HG03457 (cell line): ENCODE data around the gene MRPS5.

ENCODE experiments used
- ATAC-seq: cut with Tn5 transposase; IDR thresholded peaks from one replicate; pipeline ENCODE4 v1.9.1; 2021; ENCODE audit warnings: moderate number of reproducible peaks; ENCODE audit not compliant: unreplicated experiment

MRPS5 gene

DNA sequence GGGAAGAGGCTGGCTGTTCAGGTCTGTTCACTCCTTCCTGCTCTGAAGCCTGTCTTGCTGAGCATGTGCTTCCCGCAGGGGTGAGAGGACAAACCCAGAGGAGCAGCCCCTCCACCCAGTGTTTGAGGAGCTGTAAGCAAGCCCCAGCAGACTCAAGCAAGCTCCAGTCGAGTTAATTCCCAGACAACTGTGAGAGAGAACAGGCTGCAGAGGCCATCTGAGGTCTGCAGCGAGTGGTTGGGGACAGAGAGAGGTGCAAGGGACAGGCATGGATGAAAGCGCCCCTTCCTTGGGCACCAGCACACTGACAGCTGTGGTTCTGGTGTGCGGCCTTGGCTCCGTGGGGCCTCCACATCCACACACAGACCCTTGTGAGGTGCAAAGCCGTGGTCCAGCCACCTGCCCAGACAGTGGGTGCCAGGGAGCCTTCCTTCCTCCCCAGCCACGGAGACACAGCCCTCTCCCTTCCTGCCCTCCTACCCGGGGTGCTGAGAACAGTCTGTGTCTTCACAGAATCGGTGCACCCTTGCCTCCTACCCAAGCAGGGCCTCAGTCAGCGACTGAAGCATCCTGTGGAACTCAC lies 59.9 kb downstream of the MRPS5 start:
- ATAC-seq = no peak

DNA sequence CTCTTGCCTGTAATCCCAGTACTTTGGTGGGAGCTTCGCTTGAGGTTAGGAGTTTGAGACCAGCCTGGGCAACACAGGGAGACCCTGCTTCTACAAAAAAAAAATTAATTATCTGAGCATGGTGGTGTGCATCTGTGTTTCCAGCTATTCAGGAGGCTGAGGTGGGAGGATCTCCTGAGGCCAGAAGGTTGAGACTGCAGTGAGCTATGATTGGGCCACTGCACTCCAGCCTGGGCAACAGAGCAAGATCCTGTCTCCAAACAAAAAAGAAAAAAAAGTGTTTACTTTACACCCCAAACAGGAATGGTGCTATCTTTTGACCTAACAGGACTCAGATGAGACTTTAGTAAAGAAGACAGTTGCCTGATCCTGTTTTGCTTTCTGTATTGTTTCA lies 60.5 kb downstream of the MRPS5 start:
- no peak for ATAC-seq

DNA sequence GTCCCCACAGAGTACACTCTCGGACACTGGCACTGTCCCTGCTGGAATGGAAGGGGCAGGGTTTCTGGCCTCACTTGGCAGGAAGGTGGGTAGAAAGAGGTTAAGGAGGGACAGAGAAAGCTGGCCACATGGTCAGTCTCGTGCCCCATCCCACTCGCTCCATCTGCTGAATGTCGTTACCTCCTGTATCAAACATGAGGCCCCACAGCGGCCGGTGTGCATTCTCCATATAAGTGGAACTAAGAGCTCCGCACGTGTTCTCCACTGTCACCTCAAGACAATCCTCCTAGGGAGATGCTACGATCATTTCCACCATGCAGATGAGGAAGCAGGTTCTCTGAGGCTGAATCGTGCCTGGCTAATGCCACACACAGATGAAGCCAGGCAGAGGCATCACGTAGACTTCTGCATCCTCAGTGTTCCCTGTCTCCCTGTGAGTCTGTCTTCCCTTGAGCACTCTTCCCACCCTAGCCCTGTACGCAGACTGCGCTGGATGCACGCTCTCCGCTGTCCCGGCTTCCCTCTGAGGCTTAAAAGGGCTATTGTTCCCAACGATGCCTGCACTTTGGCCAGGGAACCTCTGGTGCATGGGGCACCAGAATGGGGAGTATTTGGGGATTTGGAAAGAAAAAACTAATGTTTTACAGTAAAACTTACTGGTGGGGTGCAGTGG lies 61.0 kb downstream of the MRPS5 start:
- ATAC-seq = no peak

DNA sequence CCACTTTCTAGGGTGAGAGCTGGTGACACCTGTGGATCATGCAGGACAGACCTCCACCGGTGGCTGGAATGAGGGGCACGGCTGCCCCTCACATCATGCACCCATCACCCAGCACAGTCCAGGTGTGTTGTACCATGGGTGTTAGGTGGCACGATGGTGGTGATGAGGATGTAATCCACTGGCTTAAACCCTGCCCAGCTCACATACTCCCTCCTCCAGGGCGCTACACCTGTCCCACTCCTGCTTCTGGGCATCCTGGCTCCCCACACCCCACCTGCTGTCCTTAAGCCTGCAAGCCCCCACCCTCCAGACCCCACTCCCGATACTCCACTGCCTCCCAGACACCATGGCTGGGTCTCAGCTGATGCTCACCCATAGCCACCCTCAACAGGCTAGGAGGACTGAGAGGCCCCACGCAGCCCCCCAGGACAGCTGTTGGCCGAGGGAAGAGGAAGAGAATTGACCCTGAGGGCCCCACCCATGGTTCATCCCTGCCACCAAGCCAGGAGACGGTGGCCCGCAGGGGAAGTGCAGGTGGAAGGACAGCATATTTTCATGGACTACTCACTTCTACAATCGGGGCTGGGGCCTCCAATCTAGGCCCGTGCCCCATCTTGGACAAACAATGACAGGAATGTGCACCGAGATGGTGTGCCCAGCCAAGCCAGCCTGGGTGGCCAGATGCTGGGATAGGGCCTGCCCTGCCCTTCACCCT lies 61.8 kb downstream of the MRPS5 start:
- no peak for ATAC-seq

DNA sequence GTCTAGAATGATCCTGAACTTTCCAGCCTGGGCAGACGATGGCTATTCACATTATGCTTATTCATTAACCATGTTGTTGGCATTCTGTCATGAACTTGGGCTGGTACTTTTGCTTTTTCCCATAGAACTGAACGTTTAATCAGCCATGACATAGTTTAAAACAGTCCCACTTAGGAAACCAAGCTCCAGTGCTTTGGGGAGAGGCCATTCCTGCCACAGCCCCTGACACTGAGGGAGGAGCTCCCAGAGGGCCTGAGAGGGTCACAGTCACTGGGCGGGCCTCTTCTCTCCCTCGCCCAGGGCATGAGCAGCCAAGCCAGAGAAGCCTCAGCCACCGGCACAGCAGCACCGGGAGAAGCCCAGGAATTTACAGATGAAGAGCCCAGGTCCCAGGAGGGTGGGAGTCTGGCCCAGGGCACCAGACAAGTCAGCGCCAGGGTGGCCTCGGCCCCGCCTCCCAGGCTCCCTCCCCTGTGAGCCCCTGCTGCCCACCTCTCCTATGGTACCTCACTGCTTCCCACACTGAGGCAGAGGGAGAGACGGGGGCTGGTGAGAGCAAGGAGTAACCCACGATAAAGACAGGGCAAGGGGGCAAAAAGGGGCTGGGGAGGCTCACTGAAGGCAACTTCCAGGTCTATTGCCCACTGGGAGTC lies 62.5 kb downstream of the MRPS5 start:
- ATAC-seq = no peak

DNA sequence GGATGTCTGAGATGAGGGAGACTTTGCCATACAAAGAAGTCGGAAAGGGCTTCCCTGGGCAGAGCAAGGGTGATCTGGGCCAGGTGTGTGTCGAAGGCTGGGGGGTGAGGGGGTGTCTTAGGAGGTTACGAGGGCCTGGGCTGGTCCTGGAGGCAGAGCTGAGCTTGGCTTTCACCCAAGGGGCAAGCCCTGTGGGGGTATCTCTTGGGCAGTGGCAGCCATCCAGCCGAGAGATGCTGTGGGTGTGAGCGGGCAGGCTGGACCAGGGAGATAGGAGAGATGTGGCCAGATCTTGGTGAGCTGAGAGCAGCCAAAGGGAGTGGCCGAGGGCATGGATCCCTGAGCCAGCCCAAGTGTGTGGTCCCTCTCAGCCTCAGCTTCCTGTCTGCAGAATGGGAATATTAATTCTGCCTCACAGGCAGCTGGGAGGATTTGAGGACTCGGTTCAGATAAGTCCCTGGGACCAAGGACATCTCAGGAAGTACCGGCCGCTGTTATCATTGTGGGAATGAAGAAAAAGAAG lies 63.1 kb downstream of the MRPS5 start:
- ATAC-seq = no peak

DNA sequence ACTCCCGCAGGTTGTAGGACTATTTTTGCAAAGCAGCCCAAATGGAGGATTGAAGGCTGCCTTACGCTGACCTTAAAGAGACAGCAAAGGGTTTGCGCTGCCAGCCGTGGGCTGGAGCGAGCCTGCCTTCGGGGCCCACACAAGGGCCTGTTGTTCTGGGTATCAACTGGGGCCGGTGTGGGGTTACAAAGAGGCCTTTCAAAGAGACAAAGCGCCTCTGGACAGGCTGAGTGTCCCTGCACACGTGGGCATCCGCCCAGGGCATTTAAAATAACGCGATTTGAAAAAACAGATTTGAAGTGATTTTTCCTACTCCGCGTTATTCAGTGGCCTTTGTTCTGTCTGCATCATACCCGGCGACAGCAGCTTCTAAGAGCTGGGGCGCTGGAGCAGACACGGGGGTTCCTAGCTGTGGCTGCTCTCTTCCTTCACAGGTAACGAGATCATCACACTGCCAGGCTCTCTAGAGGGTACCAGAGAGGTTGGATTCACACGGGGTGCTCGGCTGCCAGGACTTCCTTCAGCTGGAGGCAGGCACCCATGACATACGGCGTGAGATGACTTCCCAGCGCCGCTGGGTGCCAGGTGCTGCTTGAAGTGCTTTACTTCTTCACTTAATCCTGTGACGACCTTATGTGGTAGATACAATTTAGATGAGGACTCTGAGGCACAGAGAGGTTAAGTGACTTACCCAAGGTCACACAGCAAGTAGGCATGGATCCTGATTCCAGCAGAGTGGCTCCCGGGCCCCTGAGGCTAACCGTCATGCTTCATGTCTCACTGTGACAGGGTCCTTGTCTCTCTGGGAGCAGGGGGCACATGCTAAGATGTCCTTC lies 63.9 kb downstream of the MRPS5 start:
- no peak for ATAC-seq

DNA sequence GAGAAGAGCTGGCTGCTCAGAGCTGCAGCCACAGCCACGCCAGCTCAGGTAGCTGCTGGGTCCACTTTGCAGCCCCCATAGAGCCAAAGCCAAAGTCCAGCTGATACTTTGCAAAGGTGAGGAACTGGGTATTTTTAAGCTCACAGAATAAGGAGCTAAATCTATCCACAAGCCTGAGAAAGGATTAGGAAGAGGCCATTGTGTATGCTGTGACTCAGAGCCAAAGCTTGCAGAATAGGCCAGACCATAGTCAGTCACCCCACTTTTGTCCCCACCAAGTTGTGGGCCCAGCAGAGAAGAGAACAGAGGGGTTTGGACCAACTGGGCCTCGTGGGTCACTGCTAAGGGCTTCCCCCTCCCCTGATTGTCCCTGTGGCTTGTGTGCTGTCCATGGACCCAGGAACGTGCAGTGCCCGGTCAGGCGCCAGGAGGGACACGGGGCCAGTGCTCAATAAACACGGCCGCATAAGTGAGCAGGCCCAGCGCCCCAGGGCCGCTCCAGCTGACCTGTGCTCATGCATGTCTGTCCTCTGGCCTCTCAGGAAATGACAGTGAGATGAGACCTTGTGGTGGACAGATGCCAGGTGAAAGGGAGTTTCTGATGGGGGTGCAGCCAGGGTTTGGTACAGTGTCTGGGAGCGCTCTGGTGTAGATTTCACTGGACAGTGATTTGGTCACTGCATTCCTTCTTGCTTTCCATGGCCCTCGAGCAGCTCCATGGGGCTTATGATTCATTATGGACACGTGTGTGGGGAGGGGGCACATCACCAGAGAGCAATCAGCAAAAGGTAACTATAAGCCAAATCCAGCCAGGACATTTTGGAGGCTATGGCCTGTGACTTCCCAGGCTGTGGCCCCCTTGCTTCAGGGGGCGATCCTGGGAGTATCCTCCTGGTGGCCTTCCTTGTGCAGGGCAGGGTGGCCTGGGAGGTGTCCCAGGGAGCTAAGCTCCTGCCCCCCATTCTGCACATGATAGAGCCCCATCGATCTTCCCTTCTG lies 64.8 kb downstream of the MRPS5 start:
- ATAC-seq = no peak

DNA sequence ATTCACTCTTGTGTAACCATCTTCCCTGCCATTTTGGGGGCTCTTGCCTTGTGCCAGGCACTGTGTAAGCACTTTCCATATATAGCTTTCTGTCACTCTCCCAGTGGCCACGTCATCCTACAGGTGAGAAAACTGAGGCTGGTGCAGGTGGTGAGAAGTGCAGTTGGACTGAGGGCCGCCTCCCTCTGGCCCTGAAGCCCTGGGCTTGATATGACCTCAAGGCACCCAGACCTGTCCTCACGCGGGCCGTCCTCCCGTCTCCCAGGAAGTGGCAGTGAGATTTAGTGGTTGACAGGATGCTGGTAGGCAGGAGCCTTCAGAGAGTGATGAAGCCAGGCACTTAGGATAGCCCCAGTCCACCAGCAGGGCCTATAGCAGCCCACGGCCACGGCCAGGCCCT lies 65.6 kb downstream of the MRPS5 start:
- no peak for ATAC-seq

DNA sequence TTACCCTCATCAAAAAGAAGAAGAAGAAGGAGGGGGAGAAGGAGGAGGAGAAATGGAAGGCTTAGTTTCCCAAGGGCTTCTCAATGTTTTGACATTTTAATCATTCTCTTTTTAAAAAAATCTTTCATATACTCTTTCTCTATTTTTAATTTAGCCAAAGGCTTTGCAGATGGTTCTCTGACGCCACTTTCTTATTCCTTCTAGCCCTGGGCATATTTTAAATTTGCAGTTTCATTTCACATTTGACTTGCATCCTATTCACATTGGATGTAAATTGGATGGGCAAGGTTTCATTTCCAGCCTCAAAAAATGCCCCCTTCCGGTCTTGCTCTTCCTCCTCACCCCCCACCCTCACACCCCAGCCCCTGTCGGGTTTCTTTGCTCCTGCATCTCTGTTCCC lies 66.3 kb downstream of the MRPS5 start:
- ATAC-seq = no peak

DNA sequence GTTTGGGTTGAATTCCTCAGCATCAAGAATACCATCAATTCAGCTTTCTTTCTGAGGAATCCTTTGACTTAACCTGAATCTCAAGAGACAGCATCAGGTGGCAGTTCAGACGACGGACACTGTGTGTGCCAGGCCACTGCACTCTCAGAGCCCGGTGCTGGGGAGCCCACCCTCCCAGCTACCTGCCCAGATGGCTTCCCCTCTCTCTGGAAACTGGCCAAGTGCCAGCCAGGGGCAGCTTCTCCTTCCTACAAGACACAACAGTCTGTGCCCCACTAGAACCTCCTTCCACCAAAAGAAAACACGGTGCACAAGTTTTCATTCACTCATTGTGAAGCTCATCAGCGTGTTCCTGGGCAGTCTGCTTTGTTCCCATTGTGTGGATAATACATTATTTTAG lies 67.6 kb downstream of the MRPS5 start:
- ATAC-seq = no peak

DNA sequence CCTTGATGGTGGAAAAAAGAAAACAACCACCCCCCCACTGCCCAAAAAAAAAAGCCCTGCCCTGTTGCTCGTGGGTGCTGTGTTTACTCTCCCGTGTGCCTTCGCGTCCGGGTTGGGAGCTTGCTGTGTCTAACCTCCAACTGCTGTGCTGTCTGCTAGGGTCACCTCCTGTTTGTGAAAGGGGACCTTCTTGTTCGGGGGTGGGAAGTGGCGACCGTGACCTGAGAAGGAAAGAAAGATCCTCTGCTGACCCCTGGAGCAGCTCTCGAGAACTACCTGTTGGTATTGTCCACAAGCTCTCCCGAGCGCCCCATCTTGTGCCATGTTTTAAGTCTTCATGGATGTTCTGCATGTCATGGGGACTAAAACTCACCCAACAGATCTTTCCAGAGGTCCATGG lies 68.1 kb downstream of the MRPS5 start:
- ATAC-seq = no peak

DNA sequence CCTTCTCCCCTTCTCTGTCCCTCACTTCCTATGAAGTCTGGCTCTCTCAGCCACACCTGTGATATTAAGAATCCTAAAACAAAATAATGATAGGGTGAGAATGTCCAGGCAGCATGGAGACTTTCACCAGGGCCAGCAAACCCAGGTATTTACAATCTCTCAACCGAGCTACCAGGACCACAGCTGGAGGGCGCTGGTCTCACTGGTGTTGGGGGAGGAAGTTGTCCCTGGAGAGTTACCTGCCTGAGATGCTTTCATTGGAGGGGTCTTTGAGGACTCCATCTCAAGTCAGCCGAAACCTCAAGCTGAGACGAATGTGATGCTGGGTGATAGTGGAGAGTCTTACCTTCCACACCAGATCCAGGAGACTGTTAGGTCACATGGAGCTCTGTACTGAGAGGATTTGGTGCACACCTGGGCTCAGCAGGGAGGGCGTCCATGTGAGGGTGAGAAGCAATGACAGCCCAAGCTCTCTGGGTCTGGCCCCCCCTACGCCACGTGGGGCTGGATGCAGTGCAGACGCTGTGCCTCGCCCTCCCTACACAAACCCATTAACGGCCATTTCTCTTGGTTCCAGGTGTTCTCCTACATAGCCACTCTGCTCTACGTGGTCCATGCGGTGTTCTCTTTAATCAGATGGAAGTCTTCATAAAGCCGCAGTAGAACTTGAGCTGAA lies 68.7 kb downstream of the MRPS5 start:
- no peak for ATAC-seq

DNA sequence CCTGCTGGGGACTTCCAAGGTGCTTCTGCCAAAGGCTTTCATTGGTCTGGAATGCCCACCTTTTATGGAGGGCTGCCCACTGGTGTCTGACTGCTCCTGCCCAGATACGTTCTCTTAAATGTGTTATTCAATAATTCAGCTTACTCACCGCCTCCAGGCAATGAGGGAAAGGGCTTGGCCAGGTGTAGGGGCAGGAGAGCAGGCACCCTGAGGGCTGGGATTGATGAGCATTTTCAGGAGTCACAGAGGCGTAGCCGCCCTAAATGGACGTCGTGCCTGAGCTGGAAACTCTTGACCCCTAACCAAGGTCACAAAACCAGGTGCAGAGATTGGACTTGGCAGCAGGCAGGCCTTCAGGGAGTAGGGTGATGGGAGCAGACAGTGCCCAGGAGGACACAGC lies 69.3 kb downstream of the MRPS5 start:
- no peak for ATAC-seq

DNA sequence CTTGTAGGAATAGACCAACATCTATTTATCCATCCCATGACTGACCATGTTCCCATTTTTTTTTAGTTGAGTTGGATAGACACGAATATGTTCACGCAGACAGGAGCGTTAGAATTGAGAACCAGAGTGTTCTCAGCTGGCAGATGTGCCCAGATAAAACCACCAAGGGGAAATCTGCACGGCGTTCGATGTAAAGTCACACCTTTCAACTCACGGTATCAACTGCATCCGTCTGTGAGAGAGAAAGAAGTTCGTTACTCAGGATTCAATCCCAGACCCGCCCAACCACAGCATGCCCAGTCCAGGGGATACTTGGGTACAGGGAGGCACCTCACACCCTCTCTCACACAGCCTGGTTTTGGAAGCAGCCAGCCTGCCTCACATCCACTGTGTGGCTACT lies 70.0 kb downstream of the MRPS5 start:
- no peak for ATAC-seq

DNA sequence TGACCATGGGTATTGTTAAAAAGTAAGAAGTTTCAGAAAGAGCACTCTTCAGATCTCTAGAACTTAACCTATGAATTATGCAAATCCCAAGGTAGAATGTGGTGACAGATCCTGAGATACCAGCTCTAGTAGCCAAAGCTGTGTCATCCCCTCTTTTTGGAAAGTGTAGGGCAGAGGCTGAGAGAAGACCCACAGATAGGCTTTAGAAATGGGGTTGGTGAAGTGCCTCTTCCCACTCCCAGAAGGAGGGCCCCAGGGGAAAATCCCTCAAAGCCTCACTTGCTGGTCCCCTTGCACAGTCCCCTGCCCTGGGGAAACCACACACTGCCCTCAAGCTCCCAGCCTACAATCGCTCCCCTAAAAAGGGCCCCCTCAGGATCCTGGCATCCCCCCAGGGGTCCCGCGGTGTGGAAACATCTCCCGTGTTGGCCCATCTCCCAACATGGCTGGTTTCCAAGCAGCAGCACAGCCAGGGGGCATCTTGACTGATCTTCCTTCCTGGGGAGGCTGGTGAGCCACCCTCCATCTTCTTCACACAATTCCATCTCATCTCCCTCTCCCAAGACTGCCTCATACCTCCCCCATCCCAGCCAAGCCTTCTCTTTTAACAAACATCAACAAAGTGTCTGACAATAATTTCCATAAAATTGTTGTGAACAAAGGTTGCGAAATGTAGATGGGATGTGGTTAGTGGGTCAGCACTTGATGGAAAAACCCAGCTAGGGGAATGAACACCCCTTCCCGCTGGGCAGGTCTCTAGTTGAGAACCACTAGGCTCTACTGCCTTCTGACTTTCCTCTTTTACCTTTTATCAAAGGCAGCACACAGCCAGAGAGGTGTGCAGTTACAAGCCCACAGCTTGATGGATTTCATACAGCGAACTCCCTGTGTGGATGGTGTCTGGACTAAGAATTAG lies 71.0 kb downstream of the MRPS5 start:
- no peak for ATAC-seq

DNA sequence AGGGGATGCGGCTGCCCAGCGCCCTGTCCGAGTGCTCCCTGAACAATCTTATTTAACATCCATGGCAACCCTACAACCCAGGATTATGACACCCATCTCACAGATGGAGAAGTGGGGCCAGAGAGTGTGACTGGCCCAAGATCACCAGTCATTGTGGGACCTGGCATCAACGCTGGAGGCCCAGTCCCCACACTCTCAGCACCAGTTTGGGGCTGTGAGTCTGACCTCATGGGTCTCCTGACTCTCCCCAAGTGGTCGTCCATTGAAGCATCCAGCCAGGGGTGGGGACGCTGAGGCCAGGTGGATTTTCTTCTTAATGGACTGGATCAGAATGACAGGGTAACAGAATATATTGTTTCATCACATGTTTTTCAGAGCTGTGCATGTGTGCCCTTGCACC lies 71.6 kb downstream of the MRPS5 start:
- no peak for ATAC-seq

DNA sequence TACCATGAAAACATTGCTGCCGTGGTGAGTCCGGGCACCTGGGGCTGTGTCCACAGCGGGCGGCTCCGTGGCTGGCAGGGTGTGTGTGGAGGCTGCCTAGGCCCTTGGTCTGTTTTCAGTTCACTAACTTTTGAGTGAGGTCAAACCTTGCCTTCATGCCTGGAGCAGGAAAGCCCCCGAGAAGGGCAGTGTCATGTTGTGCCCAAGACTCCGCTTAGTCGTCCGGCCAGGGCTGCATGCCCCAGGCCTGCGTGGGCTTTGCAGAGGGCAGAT lies 72.0 kb downstream of the MRPS5 start:
- ATAC-seq = no peak
